ENCODE results near the gene LTA.

Gene LTA

DNA sequence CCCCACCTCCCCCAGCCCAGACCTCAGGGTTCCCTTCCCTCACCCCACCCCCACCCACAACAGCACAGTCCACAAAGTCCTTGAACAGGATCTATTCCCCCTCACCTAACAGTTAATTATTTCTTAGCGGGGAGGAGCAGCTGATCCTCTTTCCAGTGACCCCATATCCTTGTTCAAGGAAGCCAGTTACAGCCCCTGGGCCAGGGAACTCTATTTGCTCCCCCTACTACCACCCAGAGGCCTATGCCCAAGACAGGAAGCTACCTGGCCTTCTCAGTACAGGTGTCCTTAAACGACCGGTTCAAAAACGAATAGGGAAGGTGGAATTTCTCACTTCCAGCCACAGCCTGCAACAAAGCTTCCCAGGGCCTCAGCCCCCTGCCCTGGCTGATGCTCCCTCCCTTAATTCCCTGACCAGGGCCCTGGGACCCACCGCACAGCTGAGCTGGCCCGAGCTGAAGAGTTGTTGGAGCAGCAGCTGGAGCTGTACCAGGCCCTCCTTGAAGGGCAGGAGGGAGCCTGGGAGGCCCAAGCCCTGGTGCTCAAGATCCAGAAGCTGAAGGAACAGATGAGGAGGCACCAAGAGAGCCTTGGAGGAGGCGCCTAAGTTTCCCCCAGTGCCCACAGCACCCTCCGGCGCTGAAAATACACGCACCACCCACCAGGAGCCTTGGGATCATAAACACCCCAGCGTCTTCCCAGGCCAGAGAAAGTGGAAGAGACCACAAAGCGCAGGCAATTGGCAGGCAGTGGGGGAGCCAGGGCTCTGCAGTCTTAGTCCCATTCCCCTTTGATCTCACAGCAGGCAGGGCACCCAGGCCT is 42.5 kb upstream of the LTA start:
- DNase-seq, result no peak
- in situ Hi-C loops (cut with HindIII; ENCODE audit: low pct_ligation_motif_present, low sequenced_read_pairs), result no loop called here
- Histone ChIP-seq H3K27ac (no peak overlapping the region), H3K36me3 (replicated peaks) (peaks cover 49% of the 10 kb centered on the region), H3K27me3 (replicated peaks) (no peaks in the 10 kb centered on the region), H3K4me3 (ENCODE audit: low read depth, low read length) (no peak overlapping the region)
- TF ChIP-seq, protein P1, sequence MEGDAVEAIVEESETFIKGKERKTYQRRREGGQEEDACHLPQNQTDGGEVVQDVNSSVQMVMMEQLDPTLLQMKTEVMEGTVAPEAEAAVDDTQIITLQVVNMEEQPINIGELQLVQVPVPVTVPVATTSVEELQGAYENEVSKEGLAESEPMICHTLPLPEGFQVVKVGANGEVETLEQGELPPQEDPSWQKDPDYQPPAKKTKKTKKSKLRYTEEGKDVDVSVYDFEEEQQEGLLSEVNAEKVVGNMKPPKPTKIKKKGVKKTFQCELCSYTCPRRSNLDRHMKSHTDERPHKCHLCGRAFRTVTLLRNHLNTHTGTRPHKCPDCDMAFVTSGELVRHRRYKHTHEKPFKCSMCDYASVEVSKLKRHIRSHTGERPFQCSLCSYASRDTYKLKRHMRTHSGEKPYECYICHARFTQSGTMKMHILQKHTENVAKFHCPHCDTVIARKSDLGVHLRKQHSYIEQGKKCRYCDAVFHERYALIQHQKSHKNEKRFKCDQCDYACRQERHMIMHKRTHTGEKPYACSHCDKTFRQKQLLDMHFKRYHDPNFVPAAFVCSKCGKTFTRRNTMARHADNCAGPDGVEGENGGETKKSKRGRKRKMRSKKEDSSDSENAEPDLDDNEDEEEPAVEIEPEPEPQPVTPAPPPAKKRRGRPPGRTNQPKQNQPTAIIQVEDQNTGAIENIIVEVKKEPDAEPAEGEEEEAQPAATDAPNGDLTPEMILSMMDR (IDR thresholded peaks at IDR 0.05; ENCODE audit: low read depth, low read length, missing control alignments), result no peak

DNA sequence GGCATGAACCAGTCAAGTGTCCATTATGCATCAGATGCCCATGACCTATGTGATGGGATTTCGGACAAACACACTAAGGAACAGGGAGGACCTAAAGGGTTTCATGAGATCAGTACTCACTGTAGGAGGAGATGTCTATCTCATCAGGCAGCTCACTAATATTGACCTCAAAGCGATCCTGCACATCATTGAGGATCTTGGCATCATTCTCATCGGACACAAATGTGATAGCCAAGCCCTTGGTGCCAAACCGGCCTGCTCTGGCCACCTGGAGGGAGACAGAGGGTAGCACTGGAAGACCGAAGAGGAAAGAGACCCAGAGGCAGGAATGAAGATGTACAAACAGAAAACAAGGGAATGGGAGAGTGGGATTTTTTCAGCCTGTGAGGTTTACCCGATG is 41.4 kb upstream of the LTA start:
- in situ Hi-C loops (cut with HindIII; ENCODE audit: low pct_ligation_motif_present, low sequenced_read_pairs), result no loop called here
- H3K27ac ChIP-seq, result no peak overlapping the region
- DNase-seq, result no peak
- H3K4me3 ChIP-seq (ENCODE audit: low read depth, low read length), result no peak overlapping the region
- TF ChIP-seq, protein P1 (IDR thresholded peaks at IDR 0.05; ENCODE audit: low read depth, low read length, missing control alignments), result no peak
- peaks cover 60% of the 10 kb centered on the region for H3K36me3 ChIP-seq (replicated peaks)
- H3K27me3 ChIP-seq (replicated peaks), result no peaks in the 10 kb centered on the region

DNA sequence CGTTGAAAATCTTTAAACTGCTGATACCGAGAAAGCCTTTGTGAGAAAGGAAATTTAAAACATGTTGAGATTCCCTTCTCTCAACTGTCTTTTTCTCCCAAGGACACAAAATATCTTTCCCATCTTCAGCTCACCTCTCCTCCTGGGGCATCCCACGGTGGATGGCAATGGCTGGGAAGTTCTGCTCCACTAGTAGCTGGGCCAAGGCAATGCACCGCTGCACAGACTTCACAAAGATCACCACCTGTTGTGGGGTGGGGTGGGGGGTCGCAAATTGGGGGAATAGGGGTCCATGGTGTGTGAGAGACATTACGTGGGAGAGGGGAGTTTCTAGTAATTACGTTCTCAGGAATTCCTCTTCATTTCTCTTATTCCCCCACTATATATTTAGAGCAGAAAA is 40.9 kb upstream of the LTA start:
- Histone ChIP-seq H3K36me3 (replicated peaks) (peaks cover 65% of the 10 kb centered on the region), H3K27me3 (replicated peaks) (no peaks in the 10 kb centered on the region), H3K4me3 (ENCODE audit: low read depth, low read length) (no peak overlapping the region), H3K27ac (no peak overlapping the region)
- in situ Hi-C loops (cut with HindIII; ENCODE audit: low pct_ligation_motif_present, low sequenced_read_pairs), result no loop called here
- TF ChIP-seq, protein P1 (IDR thresholded peaks at IDR 0.05; ENCODE audit: low read depth, low read length, missing control alignments), result no peak
- DNase-seq, result no peak

DNA sequence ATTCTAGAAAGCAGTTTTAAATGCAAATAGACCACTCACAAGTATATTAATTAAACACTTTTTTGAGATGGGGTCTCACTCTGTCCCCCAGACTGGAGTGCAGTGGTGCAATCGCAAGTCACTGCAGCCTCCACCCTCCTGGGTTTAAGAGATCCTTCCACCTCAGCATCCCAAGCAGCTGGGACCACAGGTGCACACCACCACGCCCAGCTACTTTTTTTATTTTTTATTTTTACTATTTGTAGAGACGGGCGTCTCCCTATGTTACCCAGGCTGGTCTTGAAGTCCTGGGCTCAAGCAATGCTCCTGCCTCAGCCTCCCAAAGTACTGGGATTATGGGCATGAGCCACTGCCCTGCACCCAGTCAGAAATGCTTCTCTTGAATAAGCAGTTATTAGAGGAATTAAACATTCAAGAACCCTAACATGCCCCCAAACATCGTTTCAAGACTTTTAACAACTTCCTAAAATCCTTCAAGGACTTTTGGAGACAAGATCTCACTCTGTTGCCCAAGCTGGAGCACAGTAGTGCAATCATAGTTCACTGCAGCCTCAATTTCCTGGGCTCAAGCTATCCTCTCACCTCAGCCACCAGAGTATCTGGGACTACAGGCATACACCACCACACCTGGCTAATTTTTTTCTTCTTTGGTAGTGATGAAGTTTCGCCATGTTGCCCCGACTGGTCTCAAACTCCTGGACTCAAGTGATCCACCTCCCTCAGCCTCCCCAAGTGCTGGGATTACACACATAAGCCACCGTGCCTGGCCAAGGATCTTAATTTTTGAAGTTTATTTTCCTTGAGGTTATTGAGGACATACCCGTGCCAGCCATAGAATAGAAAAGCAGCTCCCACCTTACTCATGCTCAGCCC is 40.1 kb upstream of the LTA start:
- Histone ChIP-seq H3K27ac (no peak overlapping the region), H3K36me3 (replicated peaks) (peaks cover 74% of the 10 kb centered on the region), H3K4me3 (ENCODE audit: low read depth, low read length) (no peak overlapping the region), H3K27me3 (replicated peaks) (no peaks in the 10 kb centered on the region)
- TF ChIP-seq, protein P1 (IDR thresholded peaks at IDR 0.05; ENCODE audit: low read depth, low read length, missing control alignments), result no peak
- in situ Hi-C loops (cut with HindIII; ENCODE audit: low pct_ligation_motif_present, low sequenced_read_pairs), result no loop called here
- no peak for DNase-seq

DNA sequence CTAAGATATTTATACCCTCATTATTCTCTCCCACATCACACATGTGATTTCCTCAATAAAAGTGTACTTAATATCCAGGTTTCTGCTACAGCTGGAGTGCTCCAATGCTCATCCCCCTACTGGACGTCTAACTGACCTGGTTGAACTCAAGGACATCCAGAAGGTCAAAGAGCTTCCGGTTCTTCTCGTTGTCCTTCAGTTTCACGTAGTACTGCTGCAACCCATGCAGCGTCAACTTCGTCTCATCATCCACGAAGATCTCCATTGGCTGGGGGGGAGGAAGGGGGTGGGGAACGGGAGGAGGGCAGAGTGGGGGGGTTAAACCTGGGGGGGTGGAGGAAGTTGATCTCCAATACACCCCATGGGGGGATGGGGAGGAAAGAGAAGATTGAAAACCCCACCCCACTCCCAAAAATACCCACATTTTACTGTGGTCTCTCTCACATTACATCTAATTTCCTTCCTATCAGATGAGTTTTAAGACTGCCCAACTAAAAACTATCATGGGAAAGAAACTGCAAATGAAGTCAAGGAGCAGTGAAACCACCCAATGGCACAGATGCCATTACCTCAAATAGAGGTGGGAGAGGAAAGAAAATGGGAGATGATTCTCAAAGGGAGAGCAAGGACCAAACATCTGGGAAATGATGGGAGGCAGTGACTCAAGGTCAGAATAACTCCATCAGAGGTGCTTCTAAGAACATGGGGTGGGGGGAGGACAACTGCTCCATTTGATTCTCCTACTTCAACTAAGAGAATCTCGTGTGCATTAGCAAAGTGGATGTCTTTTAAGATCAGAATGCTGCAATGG is 39.2 kb upstream of the LTA start:
- DNase-seq, result no peak
- Histone ChIP-seq H3K27me3 (replicated peaks) (no peaks in the 10 kb centered on the region), H3K27ac (no peak overlapping the region), H3K36me3 (replicated peaks) (peaks cover 81% of the 10 kb centered on the region), H3K4me3 (ENCODE audit: low read depth, low read length) (no peak overlapping the region)
- in situ Hi-C loops (cut with HindIII; ENCODE audit: low pct_ligation_motif_present, low sequenced_read_pairs), result no loop called here
- TF ChIP-seq, protein P1 (IDR thresholded peaks at IDR 0.05; ENCODE audit: low read depth, low read length, missing control alignments), result no peak

Data from brain microvascular endothelial cell (primary cell).